ENCODE data around the gene CAND1.

Gene CAND1

GRCh38 chr12:67354322-67354721 is 85.2 kb downstream of the CAND1 start:
- Histone ChIP-seq H3K36me3 (ENCODE audit: insufficient read depth, insufficient read length, low read length) (no peaks in the 10 kb centered on the region), H3K4me1 (ENCODE audit: insufficient read depth, insufficient read length) (no peaks in the 10 kb centered on the region), H3K9me3 (ENCODE audit: insufficient read depth, low read length) (no peaks in the 10 kb centered on the region), H3K27me3 (ENCODE audit: insufficient read depth, insufficient read length) (no peaks in the 10 kb centered on the region), H3K4me3 (ENCODE audit: insufficient read length, low read depth) (no peak overlapping the region), H3K9ac (ENCODE audit: insufficient read length, low read depth) (no peak overlapping the region)
- no peak for DNase-seq (ENCODE audit: low read depth, low spot score)
- TF ChIP-seq ZNF274 (IDR thresholded peaks at IDR 0.05; ENCODE audit: low read depth, low read length), result no peak
- no peak for TF ChIP-seq SUZ12 (IDR thresholded peaks at IDR 0.05; ENCODE audit: extremely low read depth, insufficient read depth, insufficient read length)
- TF ChIP-seq YY1 (IDR thresholded peaks at IDR 0.05; ENCODE audit: insufficient read depth, insufficient read length), result no peak

- DNase-seq (ENCODE audit: low read depth, low spot score), result no peak
- TF ChIP-seq SUZ12 (IDR thresholded peaks at IDR 0.05; ENCODE audit: extremely low read depth, insufficient read depth, insufficient read length) (no peak), ZNF274 (IDR thresholded peaks at IDR 0.05; ENCODE audit: low read depth, low read length) (no peak), YY1 (IDR thresholded peaks at IDR 0.05; ENCODE audit: insufficient read depth, insufficient read length) (no peak)
- Histone ChIP-seq H3K9me3 (ENCODE audit: insufficient read depth, low read length) (no peaks in the 10 kb centered on the region), H3K9ac (ENCODE audit: insufficient read length, low read depth) (no peak overlapping the region), H3K36me3 (ENCODE audit: insufficient read depth, insufficient read length, low read length) (no peaks in the 10 kb centered on the region), H3K27me3 (ENCODE audit: insufficient read depth, insufficient read length) (no peaks in the 10 kb centered on the region), H3K4me1 (ENCODE audit: insufficient read depth, insufficient read length) (no peaks in the 10 kb centered on the region), H3K4me3 (ENCODE audit: insufficient read length, low read depth) (no peak overlapping the region)
Measured at GRCh38 chr12:67354966-67355365, 85.8 kb downstream of the CAND1 start.

- peak; percentile 46 for DNase-seq (ENCODE audit: low read depth, low spot score)
- Histone ChIP-seq H3K9ac (ENCODE audit: insufficient read length, low read depth) (no peak overlapping the region), H3K9me3 (ENCODE audit: insufficient read depth, low read length) (0 out of 2 replicates have a peak, but pooled peaks cover 2% of the 10 kb centered on the region), H3K4me1 (ENCODE audit: insufficient read depth, insufficient read length) (no peaks in the 10 kb centered on the region), H3K4me3 (ENCODE audit: insufficient read length, low read depth) (no peak overlapping the region), H3K36me3 (ENCODE audit: insufficient read depth, insufficient read length, low read length) (no peaks in the 10 kb centered on the region), H3K27me3 (ENCODE audit: insufficient read depth, insufficient read length) (no peaks in the 10 kb centered on the region)
- TF ChIP-seq YY1 (IDR thresholded peaks at IDR 0.05; ENCODE audit: insufficient read depth, insufficient read length) (no peak), ZNF274 (IDR thresholded peaks at IDR 0.05; ENCODE audit: low read depth, low read length) (no peak), SUZ12 (IDR thresholded peaks at IDR 0.05; ENCODE audit: extremely low read depth, insufficient read depth, insufficient read length) (no peak)
Measured at GRCh38 chr12:67355428-67356379, 86.5 kb downstream of the CAND1 start.

DNA sequence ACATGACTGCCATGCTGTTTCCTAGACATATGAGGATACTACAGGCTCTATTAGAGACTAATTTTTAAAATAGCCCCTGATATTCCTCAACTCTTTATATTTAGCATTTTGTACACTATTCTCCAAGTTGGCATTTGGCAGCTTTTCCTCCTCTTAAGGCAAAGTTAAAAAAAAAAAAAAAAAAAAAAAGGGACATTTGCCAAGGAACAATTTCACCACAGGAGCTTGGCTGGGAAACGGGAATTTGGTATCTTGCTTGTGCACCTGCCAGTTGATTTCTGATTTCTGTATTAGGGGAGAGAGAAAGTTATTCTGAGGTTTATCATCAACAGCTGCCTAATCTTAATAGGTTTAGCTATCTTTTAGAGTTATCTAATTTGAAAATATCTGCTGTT is 87.2 kb downstream of the CAND1 start:
- no peak for DNase-seq (ENCODE audit: low read depth, low spot score)
- no peaks in the 10 kb centered on the region for H3K27me3 ChIP-seq (ENCODE audit: insufficient read depth, insufficient read length)
- no peaks in the 10 kb centered on the region for H3K36me3 ChIP-seq (ENCODE audit: insufficient read depth, insufficient read length, low read length)

DNA sequence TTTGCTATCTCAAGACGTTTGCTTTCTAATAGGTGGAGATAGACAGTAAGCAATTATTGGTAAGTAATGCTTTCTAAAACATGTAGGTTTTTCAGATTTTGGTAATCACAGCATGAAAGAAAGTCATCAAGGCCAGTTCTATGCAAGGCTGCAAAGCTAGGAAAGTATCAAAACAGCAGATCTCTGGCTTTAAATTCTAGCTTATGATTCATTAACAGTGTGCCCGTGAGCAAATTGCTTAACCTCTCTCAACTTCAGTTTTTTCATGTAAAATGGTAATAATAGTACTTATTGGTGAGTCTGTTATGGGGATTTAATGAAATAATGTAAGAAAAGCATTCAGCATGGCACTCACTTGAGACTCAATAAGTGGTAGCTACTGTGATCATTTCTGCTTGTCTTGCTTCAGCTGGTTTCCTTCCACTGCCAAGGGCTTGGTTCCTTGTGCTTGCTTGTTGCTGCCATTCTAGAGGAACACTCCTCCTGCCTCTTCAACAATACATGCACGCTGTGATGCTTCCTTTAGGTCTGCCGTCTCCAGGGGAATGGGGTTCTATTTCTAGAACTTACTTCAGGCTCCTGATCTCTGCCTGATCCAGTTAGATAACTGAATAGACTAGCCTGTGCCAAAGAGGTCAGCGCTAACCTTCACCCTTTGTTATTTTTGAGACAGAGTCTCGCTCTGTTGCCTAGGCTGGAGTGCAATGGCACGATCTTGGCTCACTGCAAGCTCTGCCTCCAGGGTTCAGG is 88.4 kb downstream of the CAND1 start:
- Histone ChIP-seq H3K9ac (ENCODE audit: insufficient read length, low read depth) (no peak overlapping the region), H3K4me3 (ENCODE audit: insufficient read length, low read depth) (no peak overlapping the region), H3K27me3 (ENCODE audit: insufficient read depth, insufficient read length) (no peaks in the 10 kb centered on the region), H3K9me3 (ENCODE audit: insufficient read depth, low read length) (peaks cover 14% of the 10 kb centered on the region; the same call in 1 of the 2 replicates), H3K4me1 (ENCODE audit: insufficient read depth, insufficient read length) (no peaks in the 10 kb centered on the region), H3K36me3 (ENCODE audit: insufficient read depth, insufficient read length, low read length) (no peaks in the 10 kb centered on the region)
- TF ChIP-seq SUZ12 (IDR thresholded peaks at IDR 0.05; ENCODE audit: extremely low read depth, insufficient read depth, insufficient read length), result no peak
- TF ChIP-seq ZNF274 (IDR thresholded peaks at IDR 0.05; ENCODE audit: low read depth, low read length), result no peak
- TF ChIP-seq YY1 (IDR thresholded peaks at IDR 0.05; ENCODE audit: insufficient read depth, insufficient read length), result no peak
- DNase-seq (ENCODE audit: low read depth, low spot score), result no peak

More for the DNA sequence above, 87.2 kb downstream of the CAND1 start:
- no peak for TF ChIP-seq SUZ12 (IDR thresholded peaks at IDR 0.05; ENCODE audit: extremely low read depth, insufficient read depth, insufficient read length)
- TF ChIP-seq YY1 (IDR thresholded peaks at IDR 0.05; ENCODE audit: insufficient read depth, insufficient read length), result no peak
- TF ChIP-seq ZNF274 (IDR thresholded peaks at IDR 0.05; ENCODE audit: low read depth, low read length), result no peak
- H3K9me3 ChIP-seq (ENCODE audit: insufficient read depth, low read length), result 0 out of 2 replicates have a peak, but pooled peaks cover 6% of the 10 kb centered on the region
- H3K9ac ChIP-seq (ENCODE audit: insufficient read length, low read depth), result no peak overlapping the region
- H3K4me3 ChIP-seq (ENCODE audit: insufficient read length, low read depth), result no peak overlapping the region
- H3K4me1 ChIP-seq (ENCODE audit: insufficient read depth, insufficient read length), result no peaks in the 10 kb centered on the region

GRCh38 chr12:67358781-67359338 is 89.7 kb downstream of the CAND1 start:
- no peaks in the 10 kb centered on the region for H3K36me3 ChIP-seq (ENCODE audit: insufficient read depth, insufficient read length, low read length)
- H3K4me3 ChIP-seq (ENCODE audit: insufficient read length, low read depth), result no peak overlapping the region
- no peaks in the 10 kb centered on the region for H3K4me1 ChIP-seq (ENCODE audit: insufficient read depth, insufficient read length)
- TF ChIP-seq SUZ12 (IDR thresholded peaks at IDR 0.05; ENCODE audit: extremely low read depth, insufficient read depth, insufficient read length) (no peak), YY1 (IDR thresholded peaks at IDR 0.05; ENCODE audit: insufficient read depth, insufficient read length) (no peak), ZNF274 (IDR thresholded peaks at IDR 0.05; ENCODE audit: low read depth, low read length) (no peak)
- H3K27me3 ChIP-seq (ENCODE audit: insufficient read depth, insufficient read length), result no peaks in the 10 kb centered on the region
- peak; percentile 16 for DNase-seq (ENCODE audit: low read depth, low spot score)
- peaks cover 20% of the 10 kb centered on the region; the same call in 1 of the 2 replicates for H3K9me3 ChIP-seq (ENCODE audit: insufficient read depth, low read length)
- H3K9ac ChIP-seq (ENCODE audit: insufficient read length, low read depth), result no peak overlapping the region

All from NT2/D1 (cell line).